ENCODE results near the gene ZNF579.

Gene ZNF579

GRCh38 chr19:55617426-55617825, 36.8 kb upstream of the ZNF579 start:
- Mint-ChIP-seq H3K4me1 (peaks cover 9 to 19% of the 10 kb centered on the region in 2 donors), H3K27me3 (no peaks in the 10 kb centered on the region), H3K4me3 (no peak overlapping the region), H3K36me3 (peaks cover 34 to 48% of the 10 kb centered on the region in 2 donors), H3K27ac (no peak overlapping the region), H3K9me3 (no peaks in the 10 kb centered on the region)
- no peak for ATAC-seq (replicated peaks)
- DNase-seq: no peak

- Mint-ChIP-seq H3K4me1 (peaks cover 19 to 29% of the 10 kb centered on the region in 2 donors), H3K4me3 (no peak overlapping the region), H3K27ac (no peak overlapping the region), H3K27me3 (no peaks in the 10 kb centered on the region), H3K9me3 (no peaks in the 10 kb centered on the region), H3K36me3 (peaks cover 34 to 48% of the 10 kb centered on the region in 2 donors)
- ATAC-seq (replicated peaks): no peak
- no peak for DNase-seq
Measured at GRCh38 chr19:55616395-55616875, 35.8 kb upstream of the ZNF579 start.

- no peak for DNase-seq
- Mint-ChIP-seq H3K9me3 (no peaks in the 10 kb centered on the region), H3K4me3 (no peak overlapping the region), H3K4me1 (peaks cover 24 to 33% of the 10 kb centered on the region in 2 donors), H3K27ac (no peak overlapping the region), H3K36me3 (peaks cover 36 to 47% of the 10 kb centered on the region in 2 donors), H3K27me3 (no peaks in the 10 kb centered on the region)
- ATAC-seq (replicated peaks): no peak
Measured at GRCh38 chr19:55615543-55616394, 35.1 kb upstream of the ZNF579 start.

GRCh38 chr19:55614711-55615542, 34.3 kb upstream of the ZNF579 start:
- Mint-ChIP-seq H3K36me3 (peaks cover 35 to 47% of the 10 kb centered on the region in 2 donors), H3K4me3 (no peak overlapping the region), H3K9me3 (no peaks in the 10 kb centered on the region), H3K27me3 (no peaks in the 10 kb centered on the region), H3K27ac (no peak overlapping the region), H3K4me1 (peaks cover 29 to 34% of the 10 kb centered on the region in 2 donors)
- DNase-seq: no peak
- no peak for ATAC-seq (replicated peaks)

GRCh38 chr19:55613930-55614710, 33.5 kb upstream of the ZNF579 start:
- no peaks in the 10 kb centered on the region for H3K27me3 Mint-ChIP-seq
- ATAC-seq (replicated peaks): no peak
- no peak for DNase-seq
- H3K27ac Mint-ChIP-seq: no peak overlapping the region
- H3K36me3 Mint-ChIP-seq: peaks cover 43 to 55% of the 10 kb centered on the region in 2 donors
- peaks cover 35 to 41% of the 10 kb centered on the region in 2 donors for H3K4me1 Mint-ChIP-seq
- no peaks in the 10 kb centered on the region for H3K9me3 Mint-ChIP-seq
- H3K4me3 Mint-ChIP-seq: no peak overlapping the region

- Mint-ChIP-seq H3K4me3 (no peak overlapping the region), H3K9me3 (no peaks in the 10 kb centered on the region), H3K27me3 (no peaks in the 10 kb centered on the region), H3K36me3 (peaks cover 41 to 52% of the 10 kb centered on the region in 2 donors), H3K27ac (no peak overlapping the region), H3K4me1 (peaks cover 37 to 45% of the 10 kb centered on the region in 2 donors)
- DNase-seq (no peak), ATAC-seq (replicated peaks) (no peak)
Measured at GRCh38 chr19:55613396-55613795, 32.7 kb upstream of the ZNF579 start.

GRCh38 chr19:55611983-55612645, 31.5 kb upstream of the ZNF579 start:
- Mint-ChIP-seq H3K4me1 (peaks cover 43 to 58% of the 10 kb centered on the region in 2 donors), H3K27ac (peak overlapping the region; percentile 82), H3K27me3 (no peaks in the 10 kb centered on the region), H3K4me3 (peak overlapping the region; percentile 33 to 55), H3K9me3 (no peaks in the 10 kb centered on the region), H3K36me3 (peaks cover 38 to 53% of the 10 kb centered on the region in 2 donors)
- ATAC-seq (replicated peaks) (peak; percentile 82 to 90), DNase-seq (no peak)

GRCh38 chr19:55611300-55611982, 30.8 kb upstream of the ZNF579 start:
- H3K27ac Mint-ChIP-seq: peak overlapping the region; percentile 82
- no peaks in the 10 kb centered on the region for H3K27me3 Mint-ChIP-seq
- peaks cover 50 to 65% of the 10 kb centered on the region in 2 donors for H3K4me1 Mint-ChIP-seq
- DNase-seq: no peak
- peak overlapping the region; percentile 33 to 55 for H3K4me3 Mint-ChIP-seq
- peak; percentile 28 to 42 for ATAC-seq (replicated peaks)
- peaks cover 34 to 53% of the 10 kb centered on the region in 2 donors for H3K36me3 Mint-ChIP-seq
- no peaks in the 10 kb centered on the region for H3K9me3 Mint-ChIP-seq

- no peak overlapping the region for H3K4me3 Mint-ChIP-seq
- no peak for ATAC-seq (replicated peaks)
- H3K4me1 Mint-ChIP-seq: peaks cover 62 to 77% of the 10 kb centered on the region in 2 donors
- H3K9me3 Mint-ChIP-seq: no peaks in the 10 kb centered on the region
- peaks cover 33 to 56% of the 10 kb centered on the region in 2 donors for H3K36me3 Mint-ChIP-seq
- DNase-seq: no peak
- H3K27me3 Mint-ChIP-seq: no peaks in the 10 kb centered on the region
- no peak overlapping the region for H3K27ac Mint-ChIP-seq
Measured at GRCh38 chr19:55609326-55609725, 28.7 kb upstream of the ZNF579 start.

GRCh38 chr19:55606817-55607216, 26.2 kb upstream of the ZNF579 start:
- Mint-ChIP-seq H3K4me1 (peaks cover 55 to 72% of the 10 kb centered on the region in 2 donors), H3K27me3 (no peaks in the 10 kb centered on the region), H3K27ac (peak overlapping the region; percentile 98), H3K9me3 (peaks cover 0 to 2% of the 10 kb centered on the region in 2 donors), H3K4me3 (peak overlapping the region; percentile 94 to 99), H3K36me3 (peaks cover 24 to 45% of the 10 kb centered on the region in 2 donors)
- ATAC-seq (replicated peaks) (no peak), DNase-seq (no peak)

- Mint-ChIP-seq H3K4me3 (peak overlapping the region; percentile 94 to 99), H3K9me3 (peaks cover 0 to 2% of the 10 kb centered on the region in 2 donors), H3K4me1 (peaks cover 55 to 72% of the 10 kb centered on the region in 2 donors), H3K27ac (peak overlapping the region; percentile 98), H3K27me3 (no peaks in the 10 kb centered on the region), H3K36me3 (peaks cover 24 to 45% of the 10 kb centered on the region in 2 donors)
- ATAC-seq (replicated peaks): no peak
- DNase-seq: no peak
Measured at GRCh38 chr19:55606471-55606787, 25.8 kb upstream of the ZNF579 start.

- Mint-ChIP-seq H3K9me3 (peaks cover 0 to 2% of the 10 kb centered on the region in 2 donors), H3K4me3 (peak within 1 kb of the TSS; percentile 94 to 99), H3K4me1 (peaks cover 54 to 71% of the 10 kb centered on the region in 2 donors), H3K27ac (peak within 1 kb of the TSS; percentile 99), H3K27me3 (no peaks in the 10 kb centered on the region), H3K36me3 (peaks cover 23 to 43% of the 10 kb centered on the region in 2 donors)
- peak; percentile 41 to 52 for ATAC-seq (replicated peaks)
- DNase-seq: peak; percentile 73
Measured at GRCh38 chr19:55605637-55606470, 25.2 kb upstream of the ZNF579 start, which contains the start of gene ZNF865. TSS of gene ZNF865 (plus strand) at chr19:55605647. CDS start at chr19:55613619, 7,972 bp downstream.
